NT2/D1 (cell line): Measurements from ENCODE around the gene TNFRSF25.

Experiments used
- YY1 ChIP-seq: IDR thresholded peaks from 2 replicates; pipeline ENCODE4 v1.6.1; 2011; ENCODE audit not compliant: insufficient read length, insufficient read depth
- ZNF274 ChIP-seq: IDR thresholded peaks from 2 replicates; pipeline ENCODE4 v1.6.1; 2011; ENCODE audit warnings: mild to moderate bottlenecking, low read depth, low read length

DNA sequence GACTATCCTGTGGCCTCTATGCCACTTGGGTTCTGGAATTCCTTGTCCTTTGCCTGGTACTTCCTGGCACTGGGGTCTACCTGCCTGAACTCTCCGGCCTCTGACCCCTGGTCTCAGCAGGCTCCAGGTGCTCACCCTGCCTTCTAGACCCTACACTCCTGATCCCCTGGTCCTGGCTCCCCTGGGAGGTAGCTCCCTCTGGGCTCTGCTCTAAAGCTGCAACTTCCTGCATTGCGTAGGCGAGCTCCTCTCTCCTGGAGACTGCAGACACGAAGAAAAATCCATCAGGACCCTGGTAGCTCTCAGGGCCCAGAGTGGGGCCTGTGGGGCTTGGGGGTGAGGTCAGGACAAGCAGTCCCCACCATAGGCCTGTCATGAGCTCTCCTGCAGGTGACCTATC, 33.3 kb upstream of the TNFRSF25 start:
- TF ChIP-seq YY1 = no peak
- TF ChIP-seq ZNF274 = no peak
